ENCODE measurements around the gene CBR3. TPM values are rescaled to one million over a fixed set of nuclear protein-coding genes. Genes with fewer than 3 reads are reported as not detected.

CBR3 gene
- total RNA-seq, 1 experiment from 2014 or later = 1.6 TPM

DNA sequence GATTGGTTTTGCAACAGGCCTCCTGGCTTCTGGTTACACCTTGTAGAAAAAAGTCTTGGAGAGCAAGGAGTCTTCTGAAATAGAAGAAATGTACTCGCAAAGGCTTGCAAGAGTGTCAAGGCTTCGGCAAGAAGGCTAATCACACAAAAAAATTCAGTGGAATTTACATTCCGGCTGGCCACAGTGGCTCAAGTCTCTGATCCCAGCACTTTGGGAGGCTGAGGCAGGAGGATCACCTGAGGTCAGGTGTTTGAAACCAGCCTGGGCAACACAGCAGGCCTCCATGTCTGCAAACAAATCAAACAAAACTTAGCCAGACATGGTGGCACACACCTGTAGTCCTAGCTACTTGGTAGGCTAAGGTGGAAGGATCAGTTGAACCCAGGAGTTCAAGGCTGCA is 14.0 kb downstream of the CBR3 start:
- TF ChIP-seq POLR2AphosphoS5 (IDR thresholded peaks at IDR 0.05; ENCODE audit: low read depth, low read length) (no peak), TCF7L2 (IDR thresholded peaks at IDR 0.05; ENCODE audit: low read depth, low read length) (no peak)
- TF ChIP-seq, protein P1, sequence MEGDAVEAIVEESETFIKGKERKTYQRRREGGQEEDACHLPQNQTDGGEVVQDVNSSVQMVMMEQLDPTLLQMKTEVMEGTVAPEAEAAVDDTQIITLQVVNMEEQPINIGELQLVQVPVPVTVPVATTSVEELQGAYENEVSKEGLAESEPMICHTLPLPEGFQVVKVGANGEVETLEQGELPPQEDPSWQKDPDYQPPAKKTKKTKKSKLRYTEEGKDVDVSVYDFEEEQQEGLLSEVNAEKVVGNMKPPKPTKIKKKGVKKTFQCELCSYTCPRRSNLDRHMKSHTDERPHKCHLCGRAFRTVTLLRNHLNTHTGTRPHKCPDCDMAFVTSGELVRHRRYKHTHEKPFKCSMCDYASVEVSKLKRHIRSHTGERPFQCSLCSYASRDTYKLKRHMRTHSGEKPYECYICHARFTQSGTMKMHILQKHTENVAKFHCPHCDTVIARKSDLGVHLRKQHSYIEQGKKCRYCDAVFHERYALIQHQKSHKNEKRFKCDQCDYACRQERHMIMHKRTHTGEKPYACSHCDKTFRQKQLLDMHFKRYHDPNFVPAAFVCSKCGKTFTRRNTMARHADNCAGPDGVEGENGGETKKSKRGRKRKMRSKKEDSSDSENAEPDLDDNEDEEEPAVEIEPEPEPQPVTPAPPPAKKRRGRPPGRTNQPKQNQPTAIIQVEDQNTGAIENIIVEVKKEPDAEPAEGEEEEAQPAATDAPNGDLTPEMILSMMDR (IDR thresholded peaks at IDR 0.05) = no peak
- TF ChIP-seq, protein P2, sequence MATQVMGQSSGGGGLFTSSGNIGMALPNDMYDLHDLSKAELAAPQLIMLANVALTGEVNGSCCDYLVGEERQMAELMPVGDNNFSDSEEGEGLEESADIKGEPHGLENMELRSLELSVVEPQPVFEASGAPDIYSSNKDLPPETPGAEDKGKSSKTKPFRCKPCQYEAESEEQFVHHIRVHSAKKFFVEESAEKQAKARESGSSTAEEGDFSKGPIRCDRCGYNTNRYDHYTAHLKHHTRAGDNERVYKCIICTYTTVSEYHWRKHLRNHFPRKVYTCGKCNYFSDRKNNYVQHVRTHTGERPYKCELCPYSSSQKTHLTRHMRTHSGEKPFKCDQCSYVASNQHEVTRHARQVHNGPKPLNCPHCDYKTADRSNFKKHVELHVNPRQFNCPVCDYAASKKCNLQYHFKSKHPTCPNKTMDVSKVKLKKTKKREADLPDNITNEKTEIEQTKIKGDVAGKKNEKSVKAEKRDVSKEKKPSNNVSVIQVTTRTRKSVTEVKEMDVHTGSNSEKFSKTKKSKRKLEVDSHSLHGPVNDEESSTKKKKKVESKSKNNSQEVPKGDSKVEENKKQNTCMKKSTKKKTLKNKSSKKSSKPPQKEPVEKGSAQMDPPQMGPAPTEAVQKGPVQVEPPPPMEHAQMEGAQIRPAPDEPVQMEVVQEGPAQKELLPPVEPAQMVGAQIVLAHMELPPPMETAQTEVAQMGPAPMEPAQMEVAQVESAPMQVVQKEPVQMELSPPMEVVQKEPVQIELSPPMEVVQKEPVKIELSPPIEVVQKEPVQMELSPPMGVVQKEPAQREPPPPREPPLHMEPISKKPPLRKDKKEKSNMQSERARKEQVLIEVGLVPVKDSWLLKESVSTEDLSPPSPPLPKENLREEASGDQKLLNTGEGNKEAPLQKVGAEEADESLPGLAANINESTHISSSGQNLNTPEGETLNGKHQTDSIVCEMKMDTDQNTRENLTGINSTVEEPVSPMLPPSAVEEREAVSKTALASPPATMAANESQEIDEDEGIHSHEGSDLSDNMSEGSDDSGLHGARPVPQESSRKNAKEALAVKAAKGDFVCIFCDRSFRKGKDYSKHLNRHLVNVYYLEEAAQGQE (IDR thresholded peaks at IDR 0.05; ENCODE audit: insufficient read depth in 1 of 2, low read depth in 2 of 2, low read length in 1 of 2) = no peak
- intact Hi-C loops (cut with micrococcal nuclease; ENCODE audit: unreplicated experiment) (no loop called here), in situ Hi-C loops (cut with HindIII; ENCODE audit: low pct_unique_long_range_greater_than_20kb, low sequenced_read_pairs) (no loop called here)
- ChIA-PET POLR2A (no interaction called here), CTCF (no interaction called here)
- no peak for DNase-seq (ENCODE audit: low read depth, low spot score)
- Histone ChIP-seq H3K4me1 (ENCODE audit: control insufficient read depth, insufficient read depth, low read length) (no peaks in the 10 kb centered on the region), H3K9me3 (ENCODE audit: control insufficient read depth, insufficient read depth, low read depth, low read length) (no peaks in the 10 kb centered on the region), H3K36me3 (ENCODE audit: control insufficient read depth, insufficient read depth, low read length) (no peaks in the 10 kb centered on the region), H3K4me3 (ENCODE audit: low read depth in 2 of 2, low read length in 2 of 2) (no peak overlapping the region), H3K27ac (ENCODE audit: low read length) (no peak overlapping the region), H3K27me3 (ENCODE audit: control insufficient read depth, insufficient read depth, low read length) (no peaks in the 10 kb centered on the region)
- no peak for ATAC-seq
- no TSS peak for BruUV-seq (replicated peaks)

DNA sequence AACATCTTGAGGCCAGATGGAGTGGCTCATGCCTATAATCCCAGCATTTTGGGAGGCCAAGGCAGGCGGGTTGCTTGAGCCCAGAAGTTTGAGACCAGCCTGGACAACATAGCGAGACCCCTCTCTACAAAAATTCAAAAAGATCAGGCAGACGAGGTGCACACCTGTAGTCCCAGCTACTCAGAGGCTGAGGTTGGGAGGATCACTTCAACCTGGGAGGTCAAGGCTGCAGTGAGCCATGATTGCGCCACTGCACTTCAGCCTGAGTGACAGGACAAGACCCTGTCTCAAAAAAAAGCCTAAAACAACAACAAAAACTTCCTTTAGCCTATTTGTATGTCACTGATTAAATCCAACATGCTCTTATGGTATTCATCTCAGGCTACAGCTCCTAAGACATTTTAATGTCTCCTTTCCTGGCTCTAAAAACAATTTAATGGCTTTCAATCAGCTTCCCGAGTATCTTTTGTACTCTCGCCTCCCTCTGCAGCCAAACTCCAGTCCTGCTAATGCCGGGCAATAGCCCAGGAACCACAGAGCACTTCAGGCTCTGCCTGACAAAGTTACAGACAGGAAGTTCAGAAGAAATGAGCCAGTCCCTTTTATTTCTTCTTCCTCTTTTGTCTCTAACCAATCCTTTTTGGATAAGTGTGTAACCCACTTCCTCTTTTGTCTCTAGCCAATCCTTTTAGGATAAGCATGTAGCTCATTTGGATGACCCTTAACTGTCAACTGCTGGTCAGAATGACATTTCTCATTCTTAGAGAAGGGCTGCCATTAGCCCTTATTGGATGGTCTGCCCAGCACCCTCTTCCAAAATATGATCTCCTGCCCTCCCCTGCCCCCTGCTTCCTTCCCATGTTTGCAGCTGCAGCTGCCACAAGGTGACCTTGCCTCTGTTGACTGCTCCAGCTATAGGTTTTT is 15.2 kb downstream of the CBR3 start:
- ChIA-PET POLR2A (no interaction called here), CTCF (no interaction called here)
- no TSS peak for BruUV-seq (replicated peaks)

More for the DNA sequence above, 15.2 kb downstream of the CBR3 start:
- in situ Hi-C loops (cut with HindIII; ENCODE audit: low pct_unique_long_range_greater_than_20kb, low sequenced_read_pairs) = no loop called here
- intact Hi-C loops (cut with micrococcal nuclease; ENCODE audit: unreplicated experiment) = no loop called here
- Histone ChIP-seq H3K9me3 (ENCODE audit: control insufficient read depth, insufficient read depth, low read depth, low read length) (no peaks in the 10 kb centered on the region), H3K4me1 (ENCODE audit: control insufficient read depth, insufficient read depth, low read length) (no peaks in the 10 kb centered on the region), H3K27me3 (ENCODE audit: control insufficient read depth, insufficient read depth, low read length) (no peaks in the 10 kb centered on the region), H3K27ac (ENCODE audit: low read length) (no peak overlapping the region), H3K36me3 (ENCODE audit: control insufficient read depth, insufficient read depth, low read length) (no peaks in the 10 kb centered on the region), H3K4me3 (ENCODE audit: low read depth in 2 of 2, low read length in 2 of 2) (no peak overlapping the region)
- ATAC-seq (no peak), DNase-seq (ENCODE audit: low read depth, low spot score) (no peak)
- no peak for TF ChIP-seq POLR2AphosphoS5 (IDR thresholded peaks at IDR 0.05; ENCODE audit: low read depth, low read length)
- TF ChIP-seq, protein P2 (IDR thresholded peaks at IDR 0.05; ENCODE audit: insufficient read depth in 1 of 2, low read depth in 2 of 2, low read length in 1 of 2) = no peak
- TF ChIP-seq, protein P1 (IDR thresholded peaks at IDR 0.05) = no peak
- TF ChIP-seq SIN3A (IDR thresholded peaks at IDR 0.05; ENCODE audit: borderline replicate concordance, insufficient read depth, low read depth, low read length) = no peak
- TF ChIP-seq TCF7L2 (IDR thresholded peaks at IDR 0.05; ENCODE audit: low read depth, low read length) = no peak
